ENCODE results near the gene WWOX.

DNA sequence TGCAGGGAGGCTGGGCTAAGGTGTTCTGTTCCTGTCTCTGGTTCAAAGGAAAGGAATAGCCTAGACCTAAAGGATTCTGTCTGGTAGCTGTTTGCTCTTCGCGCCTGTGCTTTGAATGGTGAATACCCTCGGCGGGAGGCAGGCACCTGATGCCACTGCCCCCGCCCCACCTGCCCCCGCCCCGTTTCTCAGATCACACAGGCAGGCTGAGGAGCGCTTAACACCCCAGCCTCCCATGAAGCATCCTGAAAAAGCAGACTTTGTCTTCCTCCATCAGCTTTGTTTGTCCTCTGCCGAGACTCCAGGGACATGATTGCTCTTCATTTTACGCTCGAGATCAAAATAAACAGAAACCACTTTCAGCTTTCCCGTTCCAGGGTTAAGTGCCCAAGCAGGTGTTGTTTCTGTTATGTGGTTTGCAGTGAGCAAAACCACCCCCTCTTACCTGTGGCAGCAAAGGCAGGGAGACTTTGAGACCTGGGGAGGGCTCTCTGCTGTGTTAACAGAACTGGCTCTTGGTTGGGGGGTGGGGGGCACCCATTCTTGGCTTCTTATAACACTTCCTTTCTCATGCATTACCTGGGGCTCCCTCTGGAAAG, 452.1 kb downstream of the WWOX start:
- TF ChIP-seq POLR2A (IDR thresholded peaks at IDR 0.05; ENCODE audit: low read length) (no peak), GATA1 (IDR thresholded peaks at IDR 0.05; ENCODE audit: low read depth, low read length) (no peak)
